Gastrocnemius medialis (tissue), 4 donors: ENCODE measurements around the gene CLPSL2. TPM values are rescaled to one million over a fixed set of nuclear protein-coding genes. Genes with fewer than 3 reads are reported as not detected.

ENCODE experiments used
- ATAC-seq, 2 donors: fragments of 150-250 bp; one replicate each; pipeline ENCODE4 v1.9.1; 2016
- DNase-seq, 2 donors: peaks; one replicate each; pipeline ENCODE4 v3.0.0-alpha.2; 2019
- H3K27ac ChIP-seq, 4 donors: fragments of 200-600 bp; sonication (generic); 1 replicate in 1 of 4; 2 replicates in 3 of 4; pipeline ENCODE4 v1.5.1; 2016 to 2018; ENCODE audit warnings: mild to moderate bottlenecking in 2 of 4, moderate library complexity in 1 of 4
- H3K27me3 ChIP-seq, 3 donors: fragments of 200-600 bp; sonication (generic) in 2 of 3; 1 replicate in 1 of 3; 2 replicates in 2 of 3; pipeline versions ENCODE4 v1.5.1 to v1.6.0; 2016 to 2019; ENCODE audit warnings: mild to moderate bottlenecking in 1 of 3, moderate library complexity in 1 of 3
- H3K36me3 ChIP-seq, 2 donors: fragments of 200-600 bp; sonication (generic) in 1 of 2; one replicate each; pipeline ENCODE4 v1.5.1; 2017 to 2018
- H3K4me1 ChIP-seq, 2 donors: fragments of 200-600 bp; sonication (generic) in 1 of 2; one replicate each; pipeline ENCODE4 v1.5.1; 2016 to 2017; ENCODE audit warnings: mild to moderate bottlenecking in 2 of 2
- H3K4me3 ChIP-seq, 4 donors: fragments of 200-600 bp; sonication (generic) in 3 of 4; 1 replicate in 1 of 4; 2 replicates in 3 of 4; pipeline ENCODE4 v1.5.1; 2016 to 2019; ENCODE audit warnings: mild to moderate bottlenecking in 2 of 4
- H3K9me3 ChIP-seq, 3 donors: fragments of 200-600 bp; sonication (generic) in 2 of 3; 1 replicate in 1 of 3; 2 replicates in 2 of 3; pipeline ENCODE4 v1.5.1; 2016 to 2019
- CTCF ChIP-seq, 5 experiments: fragments of 450-650 bp in 3 of 5; fragments of 200-600 bp in 2 of 5; sonication (generic) in 2 of 5; IDR thresholded peaks in 4 of 5; conservative IDR thresholded peaks in 1 of 5; 1 replicate in 4 of 5; 2 replicates in 1 of 5; pipeline ENCODE4 v1.5.1; 2016 to 2019; ENCODE audit warnings: antibody characterized with exemption in 5 of 5, mild to moderate bottlenecking in 3 of 5, moderate library complexity in 3 of 5
- POLR2A ChIP-seq, 2 donors: fragments of 450-650 bp; IDR thresholded peaks; one replicate each; pipeline ENCODE4 v1.6.1; 2017; ENCODE audit warnings: antibody characterized with exemption in 2 of 2, mild to moderate bottlenecking in 2 of 2, moderate library complexity in 2 of 2
- in situ Hi-C, 4 donors: fragments of 200-750 bp; cut with MboI; loops; one replicate each; pipeline versions ENCODE4 v1.15.0 to v1.8.0; 2017; ENCODE audit warnings: low sequenced_read_pairs in 4 of 4
- intact Hi-C: fragments of 100-400 bp; cut with DNase I; formaldehyde crosslinking; loops from one replicate; pipeline ENCODE4 v1.15.1; 2023; ENCODE audit warnings: low total_unique reads
- total RNA-seq, 4 donors: library from RNA; depleted of rRNA; stranded (reverse); fragments of >200 nt; gene quantifications; one replicate each; pipeline versions ENCODE4 v1.1.0 to v1.2.3, GENCODE V29; 2016

CLPSL2 gene
- total RNA-seq, 4 donors from 2014 or later = not detected

- in situ Hi-C loops = no loop called here
- Histone ChIP-seq H3K27ac (no peak overlapping the region), H3K36me3 (no peaks in the 10 kb centered on the region), H3K4me1 (no peaks in the 10 kb centered on the region), H3K27me3 (peaks cover 0 to 13% (median 0%) of the 10 kb centered on the region in 3 donors), H3K4me3 (no peak overlapping the region), H3K9me3 (no peaks in the 10 kb centered on the region)
- DNase-seq = no peak
- TF ChIP-seq POLR2A (IDR thresholded peaks at IDR 0.05) (no peak), CTCF (IDR thresholded peaks at IDR 0.05 in 4 of 5, conservative IDR thresholded peaks at IDR 0.05 in 1 of 5) (no peak)
- ATAC-seq = no peak
- intact Hi-C loops = no loop called here
These were observed 22.3 kb downstream of the CLPSL2 start for GRCh38 chr6:35798706-35799105.

- H3K4me1 ChIP-seq = no peaks in the 10 kb centered on the region
- no peak overlapping the region for H3K27ac ChIP-seq
- intact Hi-C loops (no loop called here), in situ Hi-C loops (no loop called here)
- H3K27me3 ChIP-seq = peaks cover 8 to 14% (median 10%) of the 10 kb centered on the region in 3 donors
- TF ChIP-seq POLR2A (IDR thresholded peaks at IDR 0.05) = no peak
- TF ChIP-seq CTCF (IDR thresholded peaks at IDR 0.05 in 4 of 5, conservative IDR thresholded peaks at IDR 0.05 in 1 of 5) = no peak
- DNase-seq = no peak
- no peak overlapping the region for H3K4me3 ChIP-seq
- H3K9me3 ChIP-seq = no peaks in the 10 kb centered on the region
- no peak for ATAC-seq
- no peaks in the 10 kb centered on the region for H3K36me3 ChIP-seq
These were observed 24.8 kb downstream of the CLPSL2 start for GRCh38 chr6:35801148-35801547.

GRCh38 chr6:35804996-35805736, 28.8 kb downstream of the CLPSL2 start, which contains the start of gene LHFPL5:
Gene LHFPL5, plus strand, starts transcription at chr6:35805352. Its CDS starts 319 bp downstream, at chr6:35805671.
- TF ChIP-seq POLR2A (IDR thresholded peaks at IDR 0.05) (no peak), CTCF (IDR thresholded peaks at IDR 0.05 in 4 of 5, conservative IDR thresholded peaks at IDR 0.05 in 1 of 5) (no peak)
- Histone ChIP-seq H3K36me3 (no peaks in the 10 kb centered on the region), H3K4me1 (no peaks in the 10 kb centered on the region), H3K9me3 (no peaks in the 10 kb centered on the region), H3K27ac (no peak within 1 kb of the TSS), H3K4me3 (no peak within 1 kb of the TSS), H3K27me3 (peaks cover 18 to 24% (median 19%) of the 10 kb centered on the region in 3 donors)
- DNase-seq = no peak
- intact Hi-C loops = no loop called here
- peak in 1 of 2 donors; percentile 53 for ATAC-seq
- in situ Hi-C loops = no loop called here

- DNase-seq = no peak
- intact Hi-C loops = no loop called here
- in situ Hi-C loops = no loop called here
These were observed 32.3 kb downstream of the CLPSL2 start for GRCh38 chr6:35808688-35809087.

More at GRCh38 chr6:35808688-35809087, 32.3 kb downstream of the CLPSL2 start:
- H3K36me3 ChIP-seq = no peaks in the 10 kb centered on the region
- H3K4me3 ChIP-seq = no peak overlapping the region
- H3K9me3 ChIP-seq = no peaks in the 10 kb centered on the region
- H3K27me3 ChIP-seq = peaks cover 18 to 24% (median 19%) of the 10 kb centered on the region in 3 donors
- no peaks in the 10 kb centered on the region for H3K4me1 ChIP-seq
- no peak for ATAC-seq
- TF ChIP-seq POLR2A (IDR thresholded peaks at IDR 0.05) = no peak
- no peak for TF ChIP-seq CTCF (IDR thresholded peaks at IDR 0.05 in 4 of 5, conservative IDR thresholded peaks at IDR 0.05 in 1 of 5)
- H3K27ac ChIP-seq = no peak overlapping the region
